GM13977 (cell line): ENCODE measurements around the gene PRMT5.

Experiments
- DNase-seq: peaks from one replicate; pipeline ENCODE4 v3.0.0; 2012; ENCODE audit warnings: low spot score
- CTCF ChIP-seq: IDR thresholded peaks from 2 replicates; pipeline ENCODE4 v1.5.1; 2012; ENCODE audit warnings: mild to moderate bottlenecking, control low read depth; ENCODE audit not compliant: insufficient read depth; ENCODE audit errors: extremely low read depth, missing control alignments
- in situ Hi-C: fragments of 300-500 bp; cut with MboI; formaldehyde crosslinking; loops from one replicate; pipeline ENCODE4 v1.12.0; 2022; ENCODE audit warnings: low sequenced_read_pairs, low pct_unique_long_range_greater_than_20kb, mixed read lengths, inconsistent platforms; ENCODE audit not compliant: unreplicated experiment

Gene PRMT5

DNA sequence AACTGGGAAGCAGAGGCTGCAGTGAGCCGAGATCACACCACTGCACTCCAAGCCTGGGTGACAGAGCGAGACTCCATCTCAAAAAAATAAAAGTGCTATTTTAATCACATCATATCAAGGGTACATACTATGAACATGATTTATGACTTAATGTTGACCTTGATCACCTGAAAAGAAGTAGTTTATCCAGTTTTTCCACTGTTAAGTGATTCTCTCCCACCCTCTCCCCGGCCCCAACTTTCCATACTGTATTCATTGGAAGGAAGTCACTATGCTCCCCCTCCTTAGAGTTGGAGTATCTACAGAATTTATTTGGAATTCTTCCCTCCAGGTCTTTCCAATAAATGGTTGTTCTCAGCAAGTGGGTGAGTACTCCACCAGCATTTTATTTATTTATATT, 3.0 kb upstream of the PRMT5 start:
- DNase-seq, result no peak
- in situ Hi-C loops, result no loop called here
- no peak for TF ChIP-seq CTCF

DNA sequence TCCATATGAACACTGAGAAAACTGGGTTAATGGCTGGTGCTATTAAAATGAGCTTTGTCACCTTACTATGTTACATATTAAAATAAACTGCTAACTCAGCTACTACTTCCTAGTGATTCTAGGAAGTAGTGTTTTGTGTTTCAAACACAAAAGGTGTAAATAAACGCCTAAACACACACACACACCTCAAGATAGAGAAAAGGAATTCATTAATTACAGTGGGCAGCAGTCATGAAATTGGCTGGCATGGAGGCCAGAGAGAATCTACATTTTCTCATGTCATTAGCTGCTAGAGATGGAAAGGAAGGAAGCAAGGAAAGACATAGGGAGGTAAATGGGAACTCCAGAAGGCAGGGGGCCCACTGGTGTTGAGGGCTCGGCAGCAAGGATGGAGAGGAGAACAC, 787 bp upstream of the PRMT5 start:
- DNase-seq, result no peak
- in situ Hi-C loops, result no loop called here
- no peak for TF ChIP-seq CTCF

- in situ Hi-C loops, result no loop called here
- TF ChIP-seq CTCF, result no peak
- DNase-seq, result no peak
Measured at GRCh38 chr14:22928237-22929103, 706 bp downstream of the PRMT5 start.

DNA sequence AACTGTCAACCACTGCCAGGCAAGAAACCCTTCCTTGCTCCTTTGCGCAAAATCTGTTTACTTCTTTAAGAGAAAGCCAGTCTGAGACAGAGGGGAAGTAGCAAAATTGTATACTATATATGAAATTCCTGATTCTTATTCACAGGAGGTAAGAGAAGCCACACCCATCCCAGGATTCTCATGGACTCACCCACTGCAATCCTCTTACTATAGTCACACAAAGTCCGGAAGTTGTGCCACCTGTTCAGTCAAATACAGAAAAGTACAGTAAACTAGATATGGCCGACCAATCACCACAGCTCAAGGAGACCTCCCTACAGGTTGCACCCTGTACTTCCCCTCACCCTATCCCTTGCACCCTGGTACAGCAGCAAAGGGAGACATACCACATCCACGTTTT, 2.9 kb downstream of the PRMT5 start:
- in situ Hi-C loops, result no loop called here
- no peak for DNase-seq
- TF ChIP-seq CTCF, result no peak

- no peak for DNase-seq
- no peak for TF ChIP-seq CTCF
- in situ Hi-C loops, result no loop called here
Measured at GRCh38 chr14:22925513-22925912, 3.7 kb downstream of the PRMT5 start.

DNA sequence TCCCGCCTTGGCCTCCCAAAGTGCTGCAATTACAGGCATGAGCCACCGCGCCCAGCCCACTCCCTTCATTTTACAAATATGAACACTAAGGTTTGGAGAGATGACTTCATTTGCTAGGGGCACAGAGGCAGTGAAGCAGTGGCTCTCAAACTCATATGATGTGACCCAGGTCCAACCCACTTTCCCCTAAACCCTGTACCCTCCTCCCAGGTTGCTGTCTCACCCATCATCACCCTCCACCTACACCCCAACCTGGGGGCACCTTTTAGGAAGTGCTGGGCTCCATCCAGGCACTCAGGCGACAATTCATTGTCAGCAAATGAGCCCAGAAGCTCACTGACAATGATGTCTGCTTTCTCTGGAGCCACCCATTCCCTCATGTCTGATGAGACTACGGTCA, 5.4 kb downstream of the PRMT5 start:
- in situ Hi-C loops, result no loop called here
- DNase-seq, result no peak
- no peak for TF ChIP-seq CTCF
